BJ (cell line): ENCODE results near the gene NUDT22. TPM values are rescaled to one million over a fixed set of nuclear protein-coding genes. Genes with fewer than 3 reads are reported as not detected.
A peak's percentile ranks its signal among the peaks of the same experiment; 100 is the strongest.

Source experiments
- CTCF ChIA-PET: fragments of 350-600 bp; formaldehyde crosslinking; extraction: SDS; loops from one replicate; lab custom pipeline; 2021; ENCODE audit warnings: antibody characterized with exemption, inconsistent platforms; lab: Yijun Ruan, JAX
- POLR2A ChIA-PET: fragments of 300-600 bp; sonication (Branson Sonifier 250); formaldehyde crosslinking; extraction: SDS; loops from one replicate; lab custom pipeline; 2021; ENCODE audit warnings: antibody characterized with exemption; lab: Charles Lee
- DNase-seq: peaks from one replicate; pipeline ENCODE4 v3.0.0-alpha.2; 2011; ENCODE audit warnings: low read depth
- H3K27me3 ChIP-seq: 2 replicates; pipeline ENCODE4 v1.6.0; 2011; ENCODE audit warnings: low read length; ENCODE audit not compliant: control insufficient read depth, insufficient read depth
- H3K36me3 ChIP-seq: 2 replicates; pipeline ENCODE4 v1.5.1; 2011; ENCODE audit warnings: low read length; ENCODE audit not compliant: control insufficient read depth, insufficient read depth
- H3K4me3 ChIP-seq: 2 replicates; pipeline ENCODE4 v1.5.1; 2011; ENCODE audit warnings: low read depth, mild to moderate bottlenecking, control low read depth, low read length
- polyA minus RNA-seq: library from RNA; depleted of rRNA, polyadenylated mRNA; stranded (reverse); fragments of >200 nt; gene quantifications from 2 replicates; pipeline ENCODE4 v1.2.3, GENCODE V29; 2011; rRNA and poly(A)+ RNA removed
- polyA plus RNA-seq: library from polyadenylated mRNA; depleted of rRNA; stranded (reverse); fragments of >200 nt; gene quantifications from 2 replicates; pipeline ENCODE4 v1.2.3, GENCODE V29; 2011; rRNA removed
- TF ChIP-seq, protein P1 (sequence below): IDR thresholded peaks from 2 replicates; pipeline ENCODE4 v1.5.1; 2011; ENCODE audit warnings: low read depth, mild to moderate bottlenecking, control low read depth, inconsistent platforms, low read length, moderate library complexity; ENCODE audit not compliant: insufficient read depth

NUDT22 gene, protein sequence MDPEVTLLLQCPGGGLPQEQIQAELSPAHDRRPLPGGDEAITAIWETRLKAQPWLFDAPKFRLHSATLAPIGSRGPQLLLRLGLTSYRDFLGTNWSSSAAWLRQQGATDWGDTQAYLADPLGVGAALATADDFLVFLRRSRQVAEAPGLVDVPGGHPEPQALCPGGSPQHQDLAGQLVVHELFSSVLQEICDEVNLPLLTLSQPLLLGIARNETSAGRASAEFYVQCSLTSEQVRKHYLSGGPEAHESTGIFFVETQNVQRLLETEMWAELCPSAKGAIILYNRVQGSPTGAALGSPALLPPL
- 40.5 and 51.2 TPM in 2 replicates for polyA plus RNA-seq
- polyA minus RNA-seq, result 19.1 and 19.5 TPM in 2 replicates

DNA sequence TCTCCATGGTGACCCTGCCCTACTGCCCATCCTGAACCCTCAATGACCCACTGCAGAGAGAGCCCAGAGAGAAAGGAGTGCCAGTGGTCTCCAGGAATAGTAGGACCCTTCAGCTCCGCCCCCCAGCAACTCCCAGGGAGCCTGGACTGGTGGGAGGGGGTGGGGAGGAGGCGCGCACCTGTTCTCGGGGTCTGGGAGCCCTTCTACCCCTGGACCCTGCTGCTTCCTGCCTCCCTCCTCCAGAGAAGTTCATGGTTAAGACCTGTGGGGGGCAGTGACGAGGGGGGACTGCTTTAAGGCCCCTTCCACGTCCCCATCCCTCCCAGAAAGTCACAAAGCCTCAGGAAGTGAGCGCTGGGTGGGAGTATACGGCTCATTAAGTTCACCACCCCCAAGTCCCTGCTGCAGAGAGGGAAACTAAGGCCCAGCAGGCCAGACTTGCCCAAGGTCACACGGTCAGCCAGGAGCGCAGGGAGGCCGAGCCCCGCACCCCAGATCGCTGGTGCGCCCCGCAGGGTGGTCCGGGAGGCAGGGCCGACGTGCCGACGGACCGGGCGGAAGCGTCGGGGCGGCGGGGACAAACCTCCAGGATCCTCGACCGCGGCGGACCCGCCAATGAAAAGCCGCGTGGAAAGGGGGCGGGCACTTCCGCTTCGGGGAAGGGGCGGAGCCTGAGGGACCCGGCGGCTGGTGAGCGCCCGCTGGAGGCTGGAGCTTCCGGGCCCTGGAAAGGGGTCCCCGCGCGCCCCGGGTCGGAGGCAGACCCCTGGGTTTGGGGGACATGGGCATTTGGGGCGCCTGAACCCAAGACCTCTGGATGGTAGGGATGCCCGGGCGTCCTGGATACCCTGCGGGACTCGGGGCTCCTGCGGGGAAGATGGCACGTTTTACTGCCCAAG is at the start of gene NUDT22, which contains the start of gene TRPT1:
Gene NUDT22 (plus strand): TSS at position 667 of the 899 bp plus-strand sequence. CDS start 379 bp downstream, outside the sequence.
Gene TRPT1 (minus strand): TSS at position 579 of the 899 bp plus-strand sequence. CDS start 326 bp downstream, at position 253.
- POLR2A ChIA-PET, result interaction anchor here (0.7 to 1.0 kb wide), 2 partner anchors 16 to 92 kb away, joined by 3 to 5 read pairs; partner anchors contain the start of gene PRDX5
- DNase-seq, result no peak
- H3K4me3 ChIP-seq, result peak within 1 kb of the TSS; percentile 69
- H3K27me3 ChIP-seq, result no peaks in the 10 kb centered on the region
- CTCF ChIA-PET, result interaction anchor here (0.8 to 2.6 kb wide), 10 partner anchors 10 to 92 kb away, joined by 3 to 6 read pairs (median 4); partner anchors contain the start of genes CATSPERZ, PLCB3, PRDX5 and TRMT112
- TF ChIP-seq, protein P1, sequence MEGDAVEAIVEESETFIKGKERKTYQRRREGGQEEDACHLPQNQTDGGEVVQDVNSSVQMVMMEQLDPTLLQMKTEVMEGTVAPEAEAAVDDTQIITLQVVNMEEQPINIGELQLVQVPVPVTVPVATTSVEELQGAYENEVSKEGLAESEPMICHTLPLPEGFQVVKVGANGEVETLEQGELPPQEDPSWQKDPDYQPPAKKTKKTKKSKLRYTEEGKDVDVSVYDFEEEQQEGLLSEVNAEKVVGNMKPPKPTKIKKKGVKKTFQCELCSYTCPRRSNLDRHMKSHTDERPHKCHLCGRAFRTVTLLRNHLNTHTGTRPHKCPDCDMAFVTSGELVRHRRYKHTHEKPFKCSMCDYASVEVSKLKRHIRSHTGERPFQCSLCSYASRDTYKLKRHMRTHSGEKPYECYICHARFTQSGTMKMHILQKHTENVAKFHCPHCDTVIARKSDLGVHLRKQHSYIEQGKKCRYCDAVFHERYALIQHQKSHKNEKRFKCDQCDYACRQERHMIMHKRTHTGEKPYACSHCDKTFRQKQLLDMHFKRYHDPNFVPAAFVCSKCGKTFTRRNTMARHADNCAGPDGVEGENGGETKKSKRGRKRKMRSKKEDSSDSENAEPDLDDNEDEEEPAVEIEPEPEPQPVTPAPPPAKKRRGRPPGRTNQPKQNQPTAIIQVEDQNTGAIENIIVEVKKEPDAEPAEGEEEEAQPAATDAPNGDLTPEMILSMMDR, result peak; percentile 42
- peaks cover 11% of the 10 kb centered on the region for H3K36me3 ChIP-seq

DNA sequence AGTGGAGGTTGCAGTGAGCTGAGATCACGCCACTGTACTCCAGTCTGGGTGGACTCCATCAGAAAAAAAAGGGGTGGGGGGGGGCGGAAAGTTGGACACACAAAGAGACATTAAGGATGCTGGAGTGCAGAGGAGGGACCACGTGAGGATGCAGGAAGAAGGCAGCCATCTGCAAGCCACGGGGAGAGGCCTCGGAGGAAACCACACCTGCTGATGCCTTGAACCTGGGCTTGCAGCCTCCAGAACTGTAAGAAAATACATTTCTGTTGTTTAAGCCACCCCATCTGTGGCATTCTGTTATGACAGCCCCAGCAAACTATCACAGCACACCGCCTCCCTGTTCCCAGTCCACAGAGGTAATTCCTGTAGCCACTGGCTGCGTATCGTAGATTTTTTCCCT is 49.3 kb upstream of the NUDT22 start:
- no peak for DNase-seq
- Histone ChIP-seq H3K27me3 (no peaks in the 10 kb centered on the region), H3K36me3 (no peaks in the 10 kb centered on the region), H3K4me3 (no peak overlapping the region)
- ChIA-PET POLR2A (no interaction called here), CTCF (no interaction called here)
- TF ChIP-seq, protein P1, result no peak

DNA sequence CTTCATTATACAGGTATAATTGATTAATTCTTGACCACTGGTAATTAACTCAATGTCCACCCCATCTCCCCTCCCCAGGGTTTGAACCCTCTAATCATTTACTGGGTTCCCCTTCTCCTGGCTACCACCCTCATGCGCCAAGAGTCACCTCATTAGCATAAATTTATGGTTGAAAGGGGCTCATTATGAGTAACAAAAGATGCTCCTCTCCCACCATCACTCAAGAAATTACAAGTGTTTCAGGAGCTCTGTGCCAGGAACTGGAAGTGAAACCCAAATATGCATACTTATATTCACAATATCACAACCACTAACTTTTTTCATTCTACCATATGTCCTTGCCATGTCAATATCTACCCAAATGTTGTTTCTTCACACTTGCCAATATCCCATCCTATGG is 47.9 kb upstream of the NUDT22 start:
- Histone ChIP-seq H3K4me3 (no peak overlapping the region), H3K27me3 (no peaks in the 10 kb centered on the region), H3K36me3 (no peaks in the 10 kb centered on the region)
- TF ChIP-seq, protein P1, result no peak
- no peak for DNase-seq
- POLR2A ChIA-PET, result no interaction called here
- CTCF ChIA-PET, result no interaction called here

DNA sequence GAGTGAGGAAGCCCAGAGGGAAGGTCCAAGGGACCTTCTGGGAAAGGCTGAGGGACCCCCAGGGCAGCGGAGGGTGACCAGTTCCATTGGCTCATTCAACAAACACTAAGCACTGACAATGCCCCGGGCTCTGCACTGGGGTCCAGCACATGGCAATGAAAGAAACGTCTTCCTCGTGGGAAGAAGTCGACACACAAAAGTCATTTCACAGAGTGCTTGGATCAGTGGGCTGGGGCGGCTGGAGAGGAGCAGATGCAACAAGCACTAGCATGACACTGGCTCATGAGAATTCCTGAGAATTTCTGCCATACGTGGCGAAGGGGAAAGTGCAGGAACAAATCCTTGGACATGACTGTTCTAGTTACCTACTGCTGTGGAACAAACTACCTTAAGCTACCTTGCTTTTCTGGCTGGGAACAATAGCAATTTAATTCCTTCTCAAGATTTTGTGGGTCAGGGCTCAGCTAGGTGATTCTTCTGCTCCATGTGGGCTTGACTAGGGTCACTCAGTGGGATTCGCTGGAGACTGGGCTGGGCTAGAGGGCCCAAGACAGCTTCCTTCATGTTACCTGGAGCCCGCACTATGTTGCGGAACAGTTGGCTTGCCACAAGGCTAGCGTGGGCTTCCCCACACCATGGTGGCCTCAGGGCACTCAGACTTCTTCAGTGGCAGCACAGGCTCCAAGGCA is 47.0 kb upstream of the NUDT22 start:
- ChIA-PET POLR2A (no interaction called here), CTCF (no interaction called here)
- no peaks in the 10 kb centered on the region for H3K27me3 ChIP-seq
- DNase-seq, result no peak
- H3K4me3 ChIP-seq, result no peak overlapping the region
- no peaks in the 10 kb centered on the region for H3K36me3 ChIP-seq
- TF ChIP-seq, protein P1, result no peak
